Measurements from ENCODE around the gene FAM3C.

- TF ChIP-seq EZH2 (IDR thresholded peaks at IDR 0.05; ENCODE audit: low read length, unreplicated experiment) = no peak
- TF ChIP-seq, protein P1, sequence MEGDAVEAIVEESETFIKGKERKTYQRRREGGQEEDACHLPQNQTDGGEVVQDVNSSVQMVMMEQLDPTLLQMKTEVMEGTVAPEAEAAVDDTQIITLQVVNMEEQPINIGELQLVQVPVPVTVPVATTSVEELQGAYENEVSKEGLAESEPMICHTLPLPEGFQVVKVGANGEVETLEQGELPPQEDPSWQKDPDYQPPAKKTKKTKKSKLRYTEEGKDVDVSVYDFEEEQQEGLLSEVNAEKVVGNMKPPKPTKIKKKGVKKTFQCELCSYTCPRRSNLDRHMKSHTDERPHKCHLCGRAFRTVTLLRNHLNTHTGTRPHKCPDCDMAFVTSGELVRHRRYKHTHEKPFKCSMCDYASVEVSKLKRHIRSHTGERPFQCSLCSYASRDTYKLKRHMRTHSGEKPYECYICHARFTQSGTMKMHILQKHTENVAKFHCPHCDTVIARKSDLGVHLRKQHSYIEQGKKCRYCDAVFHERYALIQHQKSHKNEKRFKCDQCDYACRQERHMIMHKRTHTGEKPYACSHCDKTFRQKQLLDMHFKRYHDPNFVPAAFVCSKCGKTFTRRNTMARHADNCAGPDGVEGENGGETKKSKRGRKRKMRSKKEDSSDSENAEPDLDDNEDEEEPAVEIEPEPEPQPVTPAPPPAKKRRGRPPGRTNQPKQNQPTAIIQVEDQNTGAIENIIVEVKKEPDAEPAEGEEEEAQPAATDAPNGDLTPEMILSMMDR (conservative IDR thresholded peaks at IDR 0.05; ENCODE audit: low read depth, low read length) = no peak
Measured at GRCh38 chr7:121394709-121395140, 1.4 kb downstream of the FAM3C start.
